Keratinocyte (primary cell): Measurements from ENCODE around the gene MYMK. TPM values are rescaled to one million over a fixed set of nuclear protein-coding genes. Genes with fewer than 3 reads are reported as not detected.

Experiments used
- DNase-seq: peaks from one replicate; pipeline ENCODE4 v3.0.0-alpha.2; 2011; ENCODE audit warnings: low read depth, missing footprints, low spot score
- FAIRE-seq: peaks from 2 replicates; lab custom pipeline; 2011; peaks lifted over from hg19 to GRCh38; lab: Jason Lieb, UNC
- H2AFZ ChIP-seq: 2 replicates; pipeline ENCODE4 v1.6.0; 2012; ENCODE audit warnings: low read length, control low read depth, inconsistent platforms; ENCODE audit not compliant: control insufficient read depth
- H3K27ac ChIP-seq: 2 replicates; pipeline ENCODE4 v1.5.1; 2011; ENCODE audit warnings: low read length; ENCODE audit not compliant: control insufficient read depth, insufficient read depth
- H3K27me3 ChIP-seq: 3 replicates; pipeline ENCODE4 v1.6.0; 2011; ENCODE audit warnings: low read length; ENCODE audit not compliant: control insufficient read depth, insufficient read depth; ENCODE audit errors: extremely low read depth
- H3K36me3 ChIP-seq, 2 experiments: 2 replicates in 1 of 2; 3 replicates in 1 of 2; pipeline ENCODE4 v1.5.1; 2011; ENCODE audit warnings: low read length in 2 of 2, mild to moderate bottlenecking in 1 of 2; ENCODE audit not compliant: control insufficient read depth in 2 of 2, insufficient read depth in 2 of 2; ENCODE audit errors: extremely low read depth in 1 of 2
- H3K4me1 ChIP-seq: 3 replicates; pipeline ENCODE4 v1.5.1; 2011; ENCODE audit warnings: low read length; ENCODE audit not compliant: control insufficient read depth, insufficient read depth; ENCODE audit errors: extremely low read depth
- H3K4me2 ChIP-seq: 3 replicates; pipeline ENCODE4 v1.6.0; 2011; ENCODE audit warnings: low read depth, low read length; ENCODE audit not compliant: control insufficient read depth, insufficient read depth; ENCODE audit errors: extremely low read depth
- H3K4me3 ChIP-seq, 3 experiments: fragments of 200-600 bp in 1 of 3; sonication (generic) in 1 of 3; 2 replicates in 2 of 3; 3 replicates in 1 of 3; pipeline ENCODE4 v1.5.1; 2011 to 2016; ENCODE audit warnings: low read length in 3 of 3, mild to moderate bottlenecking in 3 of 3, control low read depth in 2 of 3, inconsistent platforms in 1 of 3, low read depth in 1 of 3, mixed read lengths in 1 of 3, mixed run types in 1 of 3, moderate library complexity in 1 of 3; ENCODE audit not compliant: control insufficient read depth in 2 of 3, insufficient read depth in 2 of 3; ENCODE audit errors: extremely low read depth in 1 of 3
- H3K79me2 ChIP-seq: 2 replicates; pipeline ENCODE4 v1.6.0; 2012; ENCODE audit warnings: low read length; ENCODE audit not compliant: control insufficient read depth, insufficient read depth
- H3K9ac ChIP-seq: 3 replicates; pipeline ENCODE4 v1.6.0; 2011; ENCODE audit warnings: low read length; ENCODE audit not compliant: control insufficient read depth, insufficient read depth; ENCODE audit errors: extremely low read depth
- H3K9me1 ChIP-seq: 3 replicates; pipeline ENCODE4 v1.6.0; 2011; ENCODE audit warnings: low read length; ENCODE audit not compliant: control insufficient read depth, insufficient read depth; ENCODE audit errors: extremely low read depth
- H3K9me3 ChIP-seq: 2 replicates; pipeline ENCODE4 v1.5.1; 2012; ENCODE audit warnings: low read depth, low read length; ENCODE audit not compliant: control insufficient read depth
- H4K20me1 ChIP-seq: 3 replicates; pipeline ENCODE4 v1.6.0; 2011; ENCODE audit warnings: low read length; ENCODE audit not compliant: control insufficient read depth, insufficient read depth; ENCODE audit errors: extremely low read depth
- CTCF ChIP-seq, 3 experiments: IDR thresholded peaks in 1 of 3; conservative IDR thresholded peaks in 1 of 3; optimal IDR thresholded peaks in 1 of 3; 2 replicates in 2 of 3; 3 replicates in 1 of 3; pipeline versions ENCODE3 to v1.5.1; 2011; ENCODE audit warnings: low read length in 3 of 3, mild to moderate bottlenecking in 3 of 3, moderate library complexity in 2 of 3, control low read depth in 1 of 3, inconsistent platforms in 1 of 3; ENCODE audit not compliant: insufficient read depth in 2 of 3; ENCODE audit errors: extremely low read depth in 1 of 3
- EZH2 ChIP-seq: IDR thresholded peaks from one replicate; pipeline ENCODE4 v1.6.1; 2012; ENCODE audit warnings: inconsistent platforms, mild to moderate bottlenecking, low read length, moderate library complexity
- dilution Hi-C: fragments of 300-500 bp; cut with MboI; formaldehyde crosslinking; loops from one replicate; pipeline ENCODE4 v1.7.0; 2020; ENCODE audit warnings: low sequenced_read_pairs; ENCODE audit not compliant: extremely low pct_ligation_motif_present
- polyA plus RNA-seq, 5 experiments: library from polyadenylated mRNA; depleted of rRNA in 3 of 5; stranded (reverse) in 3 of 5; stranded (forward) in 1 of 5; unstranded in 1 of 5; fragments of >200 nt; gene quantifications; 1 replicate in 1 of 5; 2 replicates in 3 of 5; 3 replicates in 1 of 5; pipeline versions ENCODE4 v1.2.1 to v1.2.3, GENCODE V29; 2011 to 2012; ENCODE audit warnings: missing spikeins in 2 of 5, low read depth in 1 of 5, low replicate concordance in 1 of 5

MYMK gene
- polyA plus RNA-seq, 1 donor (not counting 4 experiments of a cell fraction or from before 2014, with no cell fraction given), result not detected

GRCh38 chr9:133465984-133466383 lies 58.8 kb downstream of the MYMK start:
- Histone ChIP-seq H3K4me2 (no peak overlapping the region), H4K20me1 (no peaks in the 10 kb centered on the region), H3K9me3 (no peaks in the 10 kb centered on the region), H2AFZ (no peak overlapping the region), H3K4me3 (no peak overlapping the region), H3K36me3 (peaks cover 0 to 3% of the 10 kb centered on the region in 2 experiments), H3K9ac (no peak overlapping the region), H3K79me2 (no peaks in the 10 kb centered on the region), H3K9me1 (peaks cover under 1% of the 10 kb centered on the region), H3K4me1 (no peaks in the 10 kb centered on the region), H3K27ac (no peak overlapping the region), H3K27me3 (no peaks in the 10 kb centered on the region)
- FAIRE-seq (no peak), DNase-seq (no peak)
- TF ChIP-seq EZH2, result no peak
- no peak for TF ChIP-seq CTCF (optimal IDR thresholded peaks at IDR 0.05 in 1 of 3, IDR thresholded peaks at IDR 0.05 in 1 of 3, conservative IDR thresholded peaks at IDR 0.05 in 1 of 3; ENCODE audit: extremely low read depth in 1 of 3, insufficient read depth in 2 of 3, low read length in 3 of 3)
- dilution Hi-C loops, result no loop called here

- no peak for DNase-seq
Measured at GRCh38 chr9:133464638-133465037, 60.1 kb downstream of the MYMK start.

More at GRCh38 chr9:133464638-133465037, 60.1 kb downstream of the MYMK start:
- no peak overlapping the region for H2AFZ ChIP-seq
- TF ChIP-seq EZH2 (no peak), CTCF (optimal IDR thresholded peaks at IDR 0.05 in 1 of 3, IDR thresholded peaks at IDR 0.05 in 1 of 3, conservative IDR thresholded peaks at IDR 0.05 in 1 of 3; ENCODE audit: extremely low read depth in 1 of 3, insufficient read depth in 2 of 3, low read length in 3 of 3) (no peak)
- H3K9ac ChIP-seq, result no peak overlapping the region
- peaks cover 0 to 3% of the 10 kb centered on the region in 2 experiments for H3K36me3 ChIP-seq
- dilution Hi-C loops, result no loop called here
- H3K27me3 ChIP-seq, result no peaks in the 10 kb centered on the region
- H3K4me1 ChIP-seq, result no peaks in the 10 kb centered on the region
- H3K4me2 ChIP-seq, result no peak overlapping the region
- H4K20me1 ChIP-seq, result no peaks in the 10 kb centered on the region
- no peak overlapping the region for H3K27ac ChIP-seq
- H3K4me3 ChIP-seq, result no peak overlapping the region
- H3K79me2 ChIP-seq, result no peaks in the 10 kb centered on the region
- H3K9me1 ChIP-seq, result peaks cover 4% of the 10 kb centered on the region
- no peaks in the 10 kb centered on the region for H3K9me3 ChIP-seq
- no peak for FAIRE-seq

Other genes starting within 250 kb of the MYMK start
- not detected in 3 replicates for gene ABO, start 249.8 kb downstream of the MYMK start, polyA plus RNA-seq
- gene SURF6, start 188.8 kb downstream of the MYMK start, polyA plus RNA-seq, result 11.8 to 13.0 TPM (median 12.4 TPM) in 3 replicates
- 15.3 to 25.6 TPM (median 15.9 TPM) in 3 replicates for gene MED22, start 176.8 kb downstream of the MYMK start, polyA plus RNA-seq
- 2,394 to 3,298 TPM (median 2,684 TPM) in 3 replicates for gene RPL7A, start 176.7 kb downstream of the MYMK start, polyA plus RNA-seq
- gene SURF1, start 168.5 kb downstream of the MYMK start, polyA plus RNA-seq, result 31.1 to 34.0 TPM (median 32.9 TPM) in 3 replicates
- gene SURF2, start 168.4 kb downstream of the MYMK start, polyA plus RNA-seq, result 21.2 to 29.0 TPM (median 28.2 TPM) in 3 replicates
- 120 to 232 TPM (median 153 TPM) in 3 replicates for gene SURF4, start 148.9 kb downstream of the MYMK start, polyA plus RNA-seq
- gene STKLD1, start 148.6 kb downstream of the MYMK start, polyA plus RNA-seq, result 0.39 to 0.77 TPM in 2 of 3 replicates, not detected in the other
- gene REXO4, start 106.9 kb downstream of the MYMK start, polyA plus RNA-seq, result 18.8 to 23.9 TPM (median 21.5 TPM) in 3 replicates
- 1.1 to 2.9 TPM (median 1.2 TPM) in 3 replicates for gene ADAMTS13, start 102.6 kb downstream of the MYMK start, polyA plus RNA-seq
- 2.5 to 6.0 TPM (median 3.4 TPM) in 3 replicates for gene CACFD1, start 65.0 kb downstream of the MYMK start, polyA plus RNA-seq
- gene SLC2A6, start 45.9 kb downstream of the MYMK start, polyA plus RNA-seq, result 15.9 to 30.4 TPM (median 28.3 TPM) in 3 replicates
- not detected in 3 replicates for gene ADAMTSL2, start 9.7 kb upstream of the MYMK start, polyA plus RNA-seq
- not detected in 3 replicates for gene FAM163B, start 84.4 kb upstream of the MYMK start, polyA plus RNA-seq
- gene DBH, start 111.4 kb upstream of the MYMK start, polyA plus RNA-seq, result not detected in 3 replicates
- 0.03 TPM in 3 replicates for gene SARDH, start 213.4 kb upstream of the MYMK start, polyA plus RNA-seq